ENCODE results near the gene PCDH15.

Gene PCDH15

DNA sequence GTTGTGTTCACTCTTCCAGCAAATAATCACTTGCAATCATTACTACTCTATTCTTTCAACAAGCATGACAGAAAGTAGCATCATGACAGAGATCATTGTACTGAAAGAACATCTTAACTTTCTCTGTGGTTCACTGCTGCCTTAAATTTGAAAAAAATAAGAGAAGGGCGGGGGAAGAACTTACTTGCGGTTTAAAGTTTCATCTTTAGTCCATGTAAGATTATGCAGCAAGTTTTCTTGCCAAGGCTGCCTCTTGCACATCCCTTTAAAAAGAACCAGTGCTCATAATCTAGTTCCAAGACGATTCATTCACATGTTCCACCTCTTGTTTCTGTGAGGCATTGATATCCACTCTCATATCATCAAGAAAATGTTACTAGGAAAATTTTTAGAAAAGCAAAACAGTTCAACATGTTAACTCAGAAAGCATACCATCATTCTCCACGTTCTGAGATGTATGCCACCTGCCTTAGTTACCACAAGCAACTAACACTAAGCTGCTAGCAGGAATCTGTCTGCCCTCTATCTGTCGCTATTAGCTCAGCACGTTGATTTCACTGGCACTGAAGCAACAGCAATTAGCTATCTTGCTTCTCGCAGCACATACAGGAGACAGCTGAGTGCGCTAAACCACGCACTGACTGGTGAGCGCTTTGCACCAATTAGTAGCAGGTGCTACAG lies at the start of gene PCDH15:
Gene PCDH15 (minus strand): TSS at position 491 of the 681 bp plus-strand sequence. CDS start 136,969 bp downstream, outside the sequence.
- no peak for DNase-seq (ENCODE audit: low read depth in 2 of 3, low spot score in 2 of 3)

DNA sequence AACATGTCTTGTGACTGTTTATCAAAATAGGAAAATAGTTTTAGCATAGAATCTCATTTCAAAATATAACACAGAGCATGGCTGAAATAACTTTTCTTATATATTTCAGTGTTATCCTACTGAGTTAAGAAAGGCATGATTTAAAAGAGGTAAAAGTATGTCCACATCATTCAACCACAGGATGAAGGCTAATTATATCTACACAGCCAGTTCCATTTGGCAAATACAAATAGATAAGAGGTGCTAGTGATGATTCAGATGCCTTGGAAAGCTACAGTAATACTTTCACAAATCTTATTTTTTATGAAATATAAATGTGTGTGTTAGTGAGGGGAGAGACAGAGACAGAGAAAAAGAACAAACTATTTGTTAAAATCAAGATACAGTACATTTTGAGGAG lies 42.9 kb upstream of the PCDH15 start:
- DNase-seq (ENCODE audit: low read depth in 2 of 3, low spot score in 2 of 3): no peak

DNA sequence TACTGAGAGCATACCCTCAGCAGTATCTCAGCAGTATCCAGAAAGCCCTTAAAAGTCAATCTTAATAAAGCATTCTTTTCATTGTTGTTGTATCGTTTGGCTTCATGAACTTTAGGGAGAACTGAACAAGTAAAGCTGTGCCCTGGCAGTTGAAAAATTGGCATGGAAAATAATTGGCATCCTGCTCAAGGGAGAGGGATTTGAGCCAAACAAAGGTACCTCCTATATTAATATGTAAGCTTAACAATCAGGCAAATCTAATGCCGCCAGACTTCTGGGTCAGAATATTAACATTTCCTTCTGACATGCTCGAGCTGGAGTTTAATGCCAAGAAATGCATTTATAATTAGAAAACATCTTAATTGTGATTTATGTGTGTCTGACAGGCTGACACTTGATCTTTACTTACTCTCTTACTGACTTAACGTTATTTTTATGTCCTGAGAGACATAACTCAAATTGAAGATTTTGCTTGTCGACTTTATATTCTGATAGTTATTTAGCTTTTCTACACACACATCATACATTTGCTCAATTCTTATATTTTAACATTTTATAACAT lies 42.1 kb upstream of the PCDH15 start:
- no peak for DNase-seq (ENCODE audit: low read depth in 2 of 3, low spot score in 2 of 3)

DNA sequence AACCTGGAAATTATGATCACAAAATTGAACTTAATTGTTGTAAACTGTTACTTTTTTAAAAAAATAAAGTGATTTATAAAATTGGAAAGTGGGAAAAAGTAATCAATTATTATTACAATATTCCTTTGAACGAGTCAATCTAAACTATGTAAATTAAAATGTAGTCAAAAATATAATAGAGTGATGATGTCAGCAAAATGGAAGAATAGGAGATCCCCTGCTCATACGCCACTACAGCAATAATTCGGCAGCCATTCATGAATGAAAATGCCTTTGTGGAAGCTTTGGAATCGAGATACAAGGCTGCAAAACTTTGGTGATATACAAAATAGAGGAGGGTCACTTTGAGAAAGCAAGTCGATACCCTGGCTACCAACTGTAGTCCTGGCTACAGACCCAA lies 36.4 kb upstream of the PCDH15 start:
- DNase-seq (ENCODE audit: low read depth in 2 of 3, low spot score in 2 of 3): no peak

DNA sequence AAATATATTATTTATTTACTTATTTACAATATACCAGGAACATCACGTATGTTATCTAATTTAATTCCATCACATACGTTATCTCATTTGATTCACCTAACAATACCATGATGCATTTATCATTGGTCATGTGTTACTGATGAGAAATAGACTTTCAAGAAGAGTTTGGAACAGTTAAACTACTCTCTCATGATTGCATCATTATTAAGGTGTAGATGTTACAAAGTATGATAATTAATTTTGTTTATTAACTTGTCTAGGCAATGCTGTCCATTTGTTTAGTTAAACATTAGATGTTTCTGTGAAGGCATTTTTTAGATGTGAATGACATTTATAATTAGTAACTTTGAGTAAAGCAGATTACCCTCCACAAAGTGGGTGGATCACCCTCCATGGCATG lies 32.0 kb upstream of the PCDH15 start:
- DNase-seq (ENCODE audit: low read depth in 2 of 3, low spot score in 2 of 3): no peak

DNA sequence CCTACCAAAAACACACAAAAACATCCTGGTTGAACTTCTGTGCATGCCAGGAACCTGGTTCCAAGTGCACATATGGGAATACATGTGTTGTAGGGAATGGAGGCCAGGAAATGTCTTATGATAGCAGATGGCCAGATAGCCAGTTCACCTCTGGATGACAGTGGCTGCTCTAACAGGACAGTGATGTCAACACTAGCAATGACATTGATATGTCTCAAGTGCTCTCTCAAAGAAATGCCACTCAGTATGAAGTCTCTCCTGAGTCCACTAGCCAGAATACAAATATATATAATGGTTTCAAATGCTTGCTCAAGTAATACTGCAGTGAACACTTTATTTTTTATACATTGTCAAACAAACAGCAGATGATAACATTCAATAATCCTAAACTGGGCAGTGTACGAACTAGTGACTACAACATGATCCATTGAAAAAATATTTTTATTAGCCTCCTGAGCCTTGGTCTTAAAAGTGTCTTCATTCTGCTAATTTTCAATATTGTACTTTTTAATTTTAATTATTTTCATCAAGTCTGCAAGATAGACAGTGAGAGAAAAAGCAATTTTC lies 26.0 kb upstream of the PCDH15 start:
- no peak for DNase-seq (ENCODE audit: low read depth in 2 of 3, low spot score in 2 of 3)

- no peak for DNase-seq (ENCODE audit: low read depth in 2 of 3, low spot score in 2 of 3)
Observed at GRCh38 chr10:54815583-54815982, 14.6 kb upstream of the PCDH15 start.

DNA sequence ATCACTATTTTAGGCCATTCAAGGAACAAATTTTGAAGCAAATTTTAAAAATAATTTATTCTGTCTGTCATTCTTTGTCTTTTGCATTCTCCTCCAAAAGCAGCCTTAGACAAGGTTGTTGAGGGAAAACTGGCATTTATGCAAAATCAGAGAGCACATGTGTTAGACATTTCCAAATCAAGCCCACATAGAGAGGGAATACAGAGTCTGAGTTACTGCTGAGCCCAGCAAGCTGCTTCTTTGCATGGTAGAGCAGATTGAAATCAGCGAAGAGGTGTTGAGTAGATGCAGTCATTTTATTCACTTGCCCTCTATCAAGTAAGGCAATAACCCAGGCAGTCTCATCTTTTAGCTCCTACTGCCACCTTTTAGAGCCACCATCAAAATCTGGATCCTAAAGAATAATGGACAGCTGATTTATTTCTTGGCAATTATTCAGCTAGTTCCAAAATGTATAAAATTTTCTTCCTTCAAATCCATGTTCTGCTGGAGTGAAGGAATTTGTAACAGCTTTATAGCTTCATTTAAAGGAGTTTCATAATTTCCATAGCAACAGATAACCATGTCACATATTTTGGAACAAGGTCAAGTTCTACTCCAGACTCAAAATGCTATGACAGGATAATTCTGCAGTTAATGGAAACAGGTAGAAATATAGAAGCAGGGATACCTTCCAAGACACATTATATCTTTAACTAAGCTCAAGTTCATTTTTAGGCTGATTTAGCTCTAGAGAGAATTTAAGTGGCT lies 7.3 kb upstream of the PCDH15 start:
- DNase-seq (ENCODE audit: low read depth in 2 of 3, low spot score in 2 of 3): no peak

GRCh38 chr10:54799506-54799905 lies 1.5 kb downstream of the PCDH15 start:
- no peak for DNase-seq (ENCODE audit: low read depth in 2 of 3, low spot score in 2 of 3)

DNA sequence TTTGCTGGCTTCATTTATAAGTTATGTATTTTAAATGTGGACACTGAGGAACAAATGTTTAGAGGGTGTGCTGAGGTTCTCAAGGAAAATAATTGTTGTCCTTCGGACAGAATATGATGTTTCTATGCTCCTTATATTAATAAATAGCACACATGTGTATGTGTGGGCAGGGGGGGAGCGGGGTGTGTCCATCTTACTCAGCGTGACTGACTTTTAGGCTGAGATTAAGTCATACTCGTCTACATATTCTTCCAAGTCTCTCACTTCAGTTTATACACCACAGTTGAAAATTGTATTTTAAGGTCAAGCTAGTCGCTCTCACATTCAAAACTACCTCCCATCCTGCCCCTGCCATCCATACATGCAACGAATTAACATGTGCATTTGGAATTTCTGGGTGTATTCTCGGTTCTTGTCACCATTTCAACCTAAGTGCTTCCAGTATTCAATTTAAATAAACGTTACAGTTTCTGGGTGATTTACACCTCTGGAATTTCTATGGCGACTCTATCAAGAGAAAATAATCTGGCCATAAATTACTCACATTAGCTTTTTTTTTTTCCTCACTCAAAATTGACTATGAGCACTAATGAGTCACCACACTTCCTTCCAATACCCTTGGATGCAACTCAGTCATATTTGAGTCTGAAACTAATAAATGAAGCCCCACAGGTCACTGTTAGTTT lies 3.3 kb downstream of the PCDH15 start:
- no peak for DNase-seq (ENCODE audit: low read depth in 2 of 3, low spot score in 2 of 3)

DNA sequence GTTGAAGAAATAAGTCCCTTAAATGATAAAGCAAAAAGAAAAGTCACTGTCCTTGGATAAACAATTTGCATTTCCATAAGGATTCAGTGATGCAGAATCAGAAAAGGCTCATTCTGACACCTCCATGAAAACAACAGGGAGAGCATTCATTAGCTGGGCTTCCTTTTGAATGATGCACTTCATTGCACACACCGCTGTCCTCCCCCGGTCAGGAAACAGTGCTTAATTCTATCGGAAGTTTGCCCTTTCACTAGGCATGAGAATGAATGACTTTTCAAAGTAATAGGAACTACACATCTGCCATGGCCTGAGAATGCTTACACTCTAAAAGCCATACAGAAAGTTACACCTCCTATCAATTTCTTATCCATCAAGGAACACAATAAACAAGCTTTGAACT lies 4.2 kb downstream of the PCDH15 start:
- DNase-seq (ENCODE audit: low read depth in 2 of 3, low spot score in 2 of 3): no peak

DNA sequence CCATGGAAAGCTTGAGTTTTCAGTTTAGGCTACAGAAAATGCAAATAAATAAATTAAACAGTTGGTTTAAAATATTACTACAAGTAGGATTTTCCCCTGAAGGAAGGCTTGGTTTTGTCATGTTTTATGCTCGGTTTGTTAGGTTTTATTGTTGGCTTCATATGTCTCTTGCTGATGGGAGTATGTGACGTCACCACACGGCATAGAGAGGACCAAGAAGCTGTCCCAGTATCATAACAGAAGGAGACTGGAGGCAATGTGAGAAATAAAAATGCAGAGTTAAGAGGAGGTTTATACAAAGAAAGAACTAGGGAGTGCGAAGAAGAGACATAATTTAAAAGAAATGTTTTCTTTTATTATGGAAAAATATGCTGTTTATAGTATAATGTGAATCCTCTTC lies 24.4 kb downstream of the PCDH15 start:
- DNase-seq (ENCODE audit: low read depth in 2 of 3, low spot score in 2 of 3): no peak

GRCh38 chr10:54772468-54773122 lies 28.4 kb downstream of the PCDH15 start:
- no peak for DNase-seq (ENCODE audit: low read depth in 2 of 3, low spot score in 2 of 3)

GRCh38 chr10:54769051-54769450 lies 32.0 kb downstream of the PCDH15 start:
- no peak for DNase-seq (ENCODE audit: low read depth in 2 of 3, low spot score in 2 of 3)

GRCh38 chr10:54758791-54759190 lies 42.2 kb downstream of the PCDH15 start:
- no peak for DNase-seq (ENCODE audit: low read depth in 2 of 3, low spot score in 2 of 3)

DNA sequence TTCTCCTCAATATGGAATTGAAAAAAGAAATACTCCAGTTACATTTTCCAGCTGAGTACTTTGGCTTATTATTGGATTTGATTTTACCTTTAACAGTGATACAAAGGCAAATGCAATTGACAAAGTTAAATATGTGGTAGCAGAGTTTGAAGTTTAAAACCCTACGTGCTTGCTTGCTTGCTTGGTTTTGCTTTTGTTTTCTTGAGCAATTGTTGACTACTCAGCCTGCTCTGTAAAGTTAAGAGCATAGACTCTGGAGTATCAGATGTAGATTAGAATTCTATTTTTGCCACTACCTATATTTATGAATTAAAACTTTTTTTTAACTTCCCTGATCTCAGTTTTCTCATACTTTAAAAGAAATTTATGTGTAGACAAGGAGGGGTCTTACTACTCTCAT lies 51.4 kb downstream of the PCDH15 start:
- DNase-seq (ENCODE audit: low read depth in 2 of 3, low spot score in 2 of 3): no peak

- DNase-seq (ENCODE audit: low read depth in 2 of 3, low spot score in 2 of 3): no peak
Observed at GRCh38 chr10:54745436-54745835, 55.6 kb downstream of the PCDH15 start.

GRCh38 chr10:54742416-54742815 lies 58.6 kb downstream of the PCDH15 start:
- DNase-seq (ENCODE audit: low read depth in 2 of 3, low spot score in 2 of 3): no peak

DNA sequence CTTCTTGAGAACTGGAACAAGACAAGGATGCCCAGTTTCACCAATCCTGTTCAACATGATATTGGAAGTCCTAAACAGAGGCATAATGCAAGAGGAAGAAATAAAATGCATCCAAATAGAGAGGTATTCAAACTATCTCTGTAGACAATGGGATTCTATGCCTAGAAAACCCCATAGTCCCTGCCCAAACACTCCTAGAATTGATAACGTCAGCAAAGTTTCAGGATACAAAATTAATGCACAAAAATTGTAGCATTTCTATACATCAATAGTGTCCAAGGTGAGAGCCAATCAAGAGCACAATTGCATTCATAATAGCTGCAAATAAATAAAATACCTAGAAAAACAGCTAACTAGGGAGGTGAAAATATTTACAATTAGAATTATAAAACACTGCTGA lies 72.5 kb downstream of the PCDH15 start:
- DNase-seq (ENCODE audit: low read depth in 2 of 3, low spot score in 2 of 3): no peak

- no peak for DNase-seq (ENCODE audit: low read depth in 2 of 3, low spot score in 2 of 3)
Observed at GRCh38 chr10:54722075-54722474, 79.0 kb downstream of the PCDH15 start.

DNA sequence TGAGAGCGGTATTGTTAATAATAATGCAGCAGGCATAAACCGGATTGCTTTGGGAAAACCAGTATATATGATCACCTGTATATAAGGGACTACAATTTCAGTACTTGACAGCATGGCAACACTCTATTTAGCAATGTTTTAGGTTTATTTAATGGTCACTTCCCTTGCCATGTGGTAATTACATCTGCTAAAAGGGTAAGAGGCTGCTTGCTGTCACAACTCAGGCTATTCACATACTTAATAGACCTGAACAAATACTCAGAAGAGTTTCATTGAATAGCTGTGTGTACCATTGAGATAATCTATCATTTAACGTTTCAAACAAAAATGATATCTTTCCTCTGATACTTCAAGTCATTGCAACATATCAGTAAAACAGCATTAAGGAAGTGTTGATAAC lies 90.1 kb downstream of the PCDH15 start:
- DNase-seq (ENCODE audit: low read depth in 2 of 3, low spot score in 2 of 3): no peak
